Spleen (tissue), 11 donors: ENCODE results near the gene FGF14. TPM values are rescaled to one million over a fixed set of nuclear protein-coding genes. Genes with fewer than 3 reads are reported as not detected.

ENCODE experiments used
- DNase-seq: peaks from one replicate; pipeline ENCODE4 v3.0.0-alpha.2; 2020
- H3K27ac ChIP-seq, 8 donors: fragments of 200-600 bp; sonication (generic) in 7 of 8; 1 replicate in 4 of 8; 2 replicates in 4 of 8; pipeline versions ENCODE4 v1.5.0 to v1.8.0; 2016 to 2021; ENCODE audit warnings: inconsistent platforms in 4 of 8, mild to moderate bottlenecking in 4 of 8, moderate library complexity in 1 of 8
- H3K27me3 ChIP-seq, 7 donors: fragments of 200-600 bp; sonication (generic) in 6 of 7; replicated peaks in 1 of 7; 1 replicate in 4 of 7; 2 replicates in 3 of 7; pipeline versions ENCODE4 v1.5.0 to v1.8.0; 2016 to 2021; ENCODE audit warnings: inconsistent platforms in 3 of 7, mild to moderate bottlenecking in 1 of 7
- H3K36me3 ChIP-seq, 6 donors: fragments of 200-600 bp; sonication (generic) in 5 of 6; 1 replicate in 4 of 6; 2 replicates in 2 of 6; pipeline versions ENCODE4 v1.5.0 to v1.8.0; 2016 to 2021; ENCODE audit warnings: inconsistent platforms in 2 of 6
- H3K4me1 ChIP-seq, 6 donors: fragments of 200-600 bp; sonication (generic) in 5 of 6; 1 replicate in 3 of 6; 2 replicates in 3 of 6; pipeline versions ENCODE4 v1.5.0 to v1.8.0; 2016 to 2021; ENCODE audit warnings: inconsistent platforms in 3 of 6
- H3K4me3 ChIP-seq, 8 donors: fragments of 200-600 bp; sonication (generic) in 7 of 8; 1 replicate in 4 of 8; 2 replicates in 4 of 8; pipeline versions ENCODE4 v1.5.0 to v1.8.0; 2016 to 2021; ENCODE audit warnings: inconsistent platforms in 4 of 8, mild to moderate bottlenecking in 4 of 8, moderate library complexity in 2 of 8
- H3K9me3 ChIP-seq, 8 donors: fragments of 200-600 bp; sonication (generic) in 7 of 8; 1 replicate in 4 of 8; 2 replicates in 4 of 8; pipeline versions ENCODE4 v1.5.0 to v1.8.0; 2016 to 2021; ENCODE audit warnings: inconsistent platforms in 4 of 8
- CTCF ChIP-seq, 11 experiments: fragments of 200-600 bp in 7 of 11; fragments of 450-650 bp in 4 of 11; sonication (generic) in 4 of 11; IDR thresholded peaks in 8 of 11; conservative IDR thresholded peaks in 3 of 11; 1 replicate in 7 of 11; 2 replicates in 4 of 11; pipeline versions ENCODE4 v1.4.0 to v1.8.0; 2016 to 2021; ENCODE audit warnings: antibody characterized with exemption in 11 of 11, inconsistent platforms in 4 of 11, mild to moderate bottlenecking in 1 of 11
- POLR2A ChIP-seq, 3 donors: fragments of 450-650 bp; IDR thresholded peaks; one replicate each; pipeline ENCODE4 v1.5.1; 2017; ENCODE audit warnings: antibody characterized with exemption in 3 of 3, mild to moderate bottlenecking in 1 of 3
- POLR2AphosphoS5 ChIP-seq, 3 donors: sonication (generic); formaldehyde crosslinking; IDR thresholded peaks; one replicate each; pipeline ENCODE4 v1.5.1; 2017; ENCODE audit warnings: antibody characterized with exemption in 3 of 3
- WGBS, 5 donors: extraction: QIAGEN DNeasy Blood & Tissue Kit in 3 of 5; methylation state at CpG; one replicate each; pipeline versions ENCODE4 v1.1.5 to v1.1.7; 2013 to 2018; 5-methylcytosine and 5-hydroxymethylcytosine counted together
- intact Hi-C: fragments of 100-400 bp; cut with DNase I; formaldehyde crosslinking; loops from one replicate; pipeline ENCODE4 v1.15.0; 2023; ENCODE audit warnings: low total_unique reads
- polyA plus RNA-seq, 3 donors: library from polyadenylated mRNA; stranded (reverse); fragments of 200-250 nt; gene quantifications; one replicate each; pipeline ENCODE4 v1.2.1, GENCODE V29; 2013
- total RNA-seq, 7 donors: library from RNA; depleted of rRNA in 3 of 7; stranded (reverse); fragments of >200 nt in 3 of 7; fragmentation: NEBNext Ultra II Directional in 4 of 7; extraction: Animal tissue kit (Norgen Biotek cat#: 25700) in 4 of 7; gene quantifications; one replicate each; pipeline versions ENCODE4 v1.1.0 to v1.2.1, GENCODE V29; 2016 to 2021
- donor health status: healthy with polysubstance abuse.
- donor health status: DM: no; HTN: no; CAD: no; lungs with moderate emphysema.
- donor health status: DM: no; HTN: no; CAD: no.
- donor health status: Bipolar disorder and iron deficiency.
- donor health status: healthy.
- donor health status: DM: no; HTN: no; CAD: no.
- donor health status: DM: yes; HTN: yes; CAD: no.

FGF14 gene
- total and polyA plus RNA-seq, 10 donors, result 0.03 to 1.1 (median 0.05) TPM; not detected in 3

- TF ChIP-seq POLR2A (IDR thresholded peaks at IDR 0.05) (no peak), CTCF (IDR thresholded peaks at IDR 0.05 in 8 of 11, conservative IDR thresholded peaks at IDR 0.05 in 3 of 11) (no peak), POLR2AphosphoS5 (IDR thresholded peaks at IDR 0.05) (no peak)
- DNase-seq, result no peak
- no peaks in the 10 kb centered on the region for H3K36me3 ChIP-seq
- H3K27ac ChIP-seq, result no peak overlapping the region
- H3K27me3 ChIP-seq, result no peaks in the 10 kb centered on the region
- no peak overlapping the region for H3K4me3 ChIP-seq
- intact Hi-C loops, result no loop called here
- WGBS, 5 donors, result 58 to 85% (median 66%) methylated on average over 3 of the region's 3 CpGs
- H3K4me1 ChIP-seq, result no peaks in the 10 kb centered on the region
- H3K9me3 ChIP-seq, result no peaks in the 10 kb centered on the region
Measured at GRCh38 chr13:102002287-102002686, 399.6 kb downstream of the FGF14 start.

DNA sequence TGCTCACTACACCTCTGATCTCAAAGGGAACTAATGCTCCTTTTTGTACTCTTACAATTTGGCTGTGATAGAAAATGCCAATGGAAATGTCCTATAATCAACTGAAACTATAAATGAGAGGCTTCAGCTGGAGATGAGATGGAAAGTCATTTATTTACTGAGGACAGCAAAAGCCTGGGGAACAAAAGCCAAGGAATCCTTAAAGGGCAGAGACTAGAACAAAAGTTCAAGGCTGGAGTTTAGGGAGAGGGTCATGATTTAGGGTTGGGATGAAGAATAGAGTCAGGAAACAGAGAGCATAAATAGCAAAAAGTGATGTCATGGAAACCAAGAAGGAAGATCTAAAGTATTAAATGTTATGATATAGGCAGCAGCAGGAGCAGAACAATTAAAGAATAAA, 401.1 kb downstream of the FGF14 start:
- no peaks in the 10 kb centered on the region for H3K36me3 ChIP-seq
- no peaks in the 10 kb centered on the region for H3K27me3 ChIP-seq
- no peaks in the 10 kb centered on the region for H3K4me1 ChIP-seq
- TF ChIP-seq POLR2AphosphoS5 (IDR thresholded peaks at IDR 0.05) (no peak), POLR2A (IDR thresholded peaks at IDR 0.05) (no peak), CTCF (IDR thresholded peaks at IDR 0.05 in 8 of 11, conservative IDR thresholded peaks at IDR 0.05 in 3 of 11) (no peak)
- no peak for DNase-seq
- no peaks in the 10 kb centered on the region for H3K9me3 ChIP-seq
- intact Hi-C loops, result no loop called here
- no peak overlapping the region for H3K4me3 ChIP-seq
- H3K27ac ChIP-seq, result no peak overlapping the region

- Histone ChIP-seq H3K27ac (no peak overlapping the region), H3K27me3 (no peaks in the 10 kb centered on the region), H3K4me3 (no peak overlapping the region), H3K36me3 (no peaks in the 10 kb centered on the region), H3K9me3 (no peaks in the 10 kb centered on the region), H3K4me1 (no peaks in the 10 kb centered on the region)
- WGBS, 5 donors, result 94 to 98% (median 96%) methylated on average over 1 of the region's 1 CpG
- no peak for DNase-seq
- TF ChIP-seq CTCF (IDR thresholded peaks at IDR 0.05 in 8 of 11, conservative IDR thresholded peaks at IDR 0.05 in 3 of 11), result no peak
- no peak for TF ChIP-seq POLR2AphosphoS5 (IDR thresholded peaks at IDR 0.05)
- no peak for TF ChIP-seq POLR2A (IDR thresholded peaks at IDR 0.05)
- intact Hi-C loops, result no loop called here
Measured at GRCh38 chr13:101998129-101998528, 403.7 kb downstream of the FGF14 start.

DNA sequence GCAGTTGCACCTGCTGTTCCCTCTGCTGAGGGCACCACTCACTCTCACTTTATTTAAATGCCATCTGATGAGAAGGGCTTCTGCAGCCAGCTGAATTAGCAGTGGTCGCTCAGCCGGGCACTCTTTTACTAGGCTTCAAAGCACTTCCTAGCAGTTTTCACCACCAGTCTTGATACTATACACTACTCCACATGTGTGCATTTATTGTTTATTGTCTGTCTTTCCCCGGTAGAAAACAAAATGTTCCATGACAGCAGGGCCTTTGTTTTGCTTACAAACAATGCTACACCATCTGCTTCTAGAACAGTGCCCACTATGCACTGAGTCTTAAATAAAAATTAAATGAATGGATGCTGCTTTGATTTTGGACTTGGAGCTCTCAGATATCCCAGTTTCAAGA, 404.9 kb downstream of the FGF14 start:
- Histone ChIP-seq H3K9me3 (no peaks in the 10 kb centered on the region), H3K4me1 (no peaks in the 10 kb centered on the region), H3K27me3 (no peaks in the 10 kb centered on the region), H3K27ac (no peak overlapping the region), H3K36me3 (no peaks in the 10 kb centered on the region), H3K4me3 (no peak overlapping the region)
- no peak for DNase-seq
- WGBS, 5 donors, result 84 to 93% (median 89%) methylated on average over 3 of the region's 3 CpGs
- TF ChIP-seq POLR2AphosphoS5 (IDR thresholded peaks at IDR 0.05), result no peak
- no peak for TF ChIP-seq POLR2A (IDR thresholded peaks at IDR 0.05)
- no peak for TF ChIP-seq CTCF (IDR thresholded peaks at IDR 0.05 in 8 of 11, conservative IDR thresholded peaks at IDR 0.05 in 3 of 11)
- intact Hi-C loops, result no loop called here
